ENCODE results near the gene OR2L13. TPM values are rescaled to one million over a fixed set of nuclear protein-coding genes. Genes with fewer than 3 reads are reported as not detected.

Gene OR2L13
- total and polyA plus RNA-seq, 2 donors (not counting 1 experiment from before 2014, with no cell fraction given) = 0.73 TPM; not detected in 1

DNA sequence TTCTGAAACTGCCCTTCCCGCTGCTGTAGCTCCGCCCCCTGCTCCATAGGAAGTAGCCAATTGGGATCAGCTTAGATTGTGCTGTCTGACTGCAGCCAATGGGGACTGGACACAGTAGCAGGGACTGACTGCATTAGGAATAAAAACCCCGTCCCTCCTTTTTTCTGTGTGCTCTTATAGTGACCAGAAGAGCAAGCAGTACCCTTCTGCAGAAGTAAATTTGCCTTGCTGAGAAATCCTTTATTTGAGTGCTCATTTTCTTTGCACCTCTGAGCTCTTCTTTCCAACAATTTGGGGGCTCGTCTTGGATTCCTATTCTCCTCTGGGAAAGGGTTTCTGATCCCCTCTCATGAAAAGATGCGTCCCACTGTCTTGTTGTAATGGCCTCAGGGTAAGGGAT lies 16.2 kb downstream of the OR2L13 start:
- H3K9me3 ChIP-seq (ENCODE audit: control extremely low read depth in 1 of 3, control insufficient read depth in 2 of 3, insufficient read depth in 1 of 3, low read length in 2 of 3) = peaks cover 1 to 23% (median 18%) of the 10 kb centered on the region in 3 donors
- no peak overlapping the region for H3K27ac Mint-ChIP-seq
- TF ChIP-seq, protein P1, sequence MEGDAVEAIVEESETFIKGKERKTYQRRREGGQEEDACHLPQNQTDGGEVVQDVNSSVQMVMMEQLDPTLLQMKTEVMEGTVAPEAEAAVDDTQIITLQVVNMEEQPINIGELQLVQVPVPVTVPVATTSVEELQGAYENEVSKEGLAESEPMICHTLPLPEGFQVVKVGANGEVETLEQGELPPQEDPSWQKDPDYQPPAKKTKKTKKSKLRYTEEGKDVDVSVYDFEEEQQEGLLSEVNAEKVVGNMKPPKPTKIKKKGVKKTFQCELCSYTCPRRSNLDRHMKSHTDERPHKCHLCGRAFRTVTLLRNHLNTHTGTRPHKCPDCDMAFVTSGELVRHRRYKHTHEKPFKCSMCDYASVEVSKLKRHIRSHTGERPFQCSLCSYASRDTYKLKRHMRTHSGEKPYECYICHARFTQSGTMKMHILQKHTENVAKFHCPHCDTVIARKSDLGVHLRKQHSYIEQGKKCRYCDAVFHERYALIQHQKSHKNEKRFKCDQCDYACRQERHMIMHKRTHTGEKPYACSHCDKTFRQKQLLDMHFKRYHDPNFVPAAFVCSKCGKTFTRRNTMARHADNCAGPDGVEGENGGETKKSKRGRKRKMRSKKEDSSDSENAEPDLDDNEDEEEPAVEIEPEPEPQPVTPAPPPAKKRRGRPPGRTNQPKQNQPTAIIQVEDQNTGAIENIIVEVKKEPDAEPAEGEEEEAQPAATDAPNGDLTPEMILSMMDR (IDR thresholded peaks at IDR 0.05) = no peak
- no peak for TF ChIP-seq EZH2 (IDR thresholded peaks at IDR 0.05; ENCODE audit: borderline replicate concordance, insufficient read depth, low read depth, low read length, poor library complexity, severe bottlenecking)
- no peak overlapping the region for H3K4me3 ChIP-seq (ENCODE audit: control extremely low read depth in 1 of 5, extremely low read depth in 1 of 5, insufficient read depth in 1 of 5, low read depth in 2 of 5, low read length in 4 of 5)
- intact Hi-C loops (cut with micrococcal nuclease) = no loop called here
- no peaks in the 10 kb centered on the region for H3K27me3 ChIP-seq (replicated peaks in 1 of 4; ENCODE audit: control extremely low read depth in 1 of 4, control insufficient read depth in 3 of 4, insufficient read depth in 4 of 4, low read length in 3 of 4)
- DNase-seq = no peak
- POLR2A ChIA-PET = no interaction called here
- WGBS (ENCODE audit: insufficient coverage) = 80% methylated on average over 4 of the region's 5 CpGs
- H3K9ac ChIP-seq (ENCODE audit: low read length) = no peak overlapping the region
- H3K9me3 Mint-ChIP-seq (ENCODE audit: insufficient read depth) = peaks cover 8% of the 10 kb centered on the region
- no peaks in the 10 kb centered on the region for H3K79me2 ChIP-seq (ENCODE audit: control insufficient read depth, insufficient read depth, low read length)
- ATAC-seq (ENCODE audit: low read depth) = no peak
- no peak overlapping the region for H3K4me2 ChIP-seq (replicated peaks; ENCODE audit: low read depth, low read length, poor library complexity, severe bottlenecking)
- H3K36me3 ChIP-seq (replicated peaks in 1 of 2; ENCODE audit: control extremely low read depth in 1 of 2, control insufficient read depth in 1 of 2, extremely low read depth in 1 of 2, insufficient read depth in 2 of 2, low read length in 1 of 2) = no peaks in the 10 kb centered on the region
- H3K4me1 Mint-ChIP-seq = no peaks in the 10 kb centered on the region
- CTCF ChIA-PET = no interaction called here
- H3K4me1 ChIP-seq (ENCODE audit: control insufficient read depth in 2 of 2, insufficient read depth in 2 of 2, low read length in 2 of 2) = no peaks in the 10 kb centered on the region
- no peak overlapping the region for H3K27ac ChIP-seq (ENCODE audit: low read length in 2 of 2)
- H2AFZ ChIP-seq (ENCODE audit: insufficient read depth, low read depth, low read length, poor library complexity, severe bottlenecking) = no peak overlapping the region
- no peaks in the 10 kb centered on the region for H3K27me3 Mint-ChIP-seq
- no peak overlapping the region for H3K4me3 Mint-ChIP-seq
- no peaks in the 10 kb centered on the region for H4K20me1 ChIP-seq (ENCODE audit: control insufficient read depth, insufficient read depth, low read length, poor library complexity, severe bottlenecking)

DNA sequence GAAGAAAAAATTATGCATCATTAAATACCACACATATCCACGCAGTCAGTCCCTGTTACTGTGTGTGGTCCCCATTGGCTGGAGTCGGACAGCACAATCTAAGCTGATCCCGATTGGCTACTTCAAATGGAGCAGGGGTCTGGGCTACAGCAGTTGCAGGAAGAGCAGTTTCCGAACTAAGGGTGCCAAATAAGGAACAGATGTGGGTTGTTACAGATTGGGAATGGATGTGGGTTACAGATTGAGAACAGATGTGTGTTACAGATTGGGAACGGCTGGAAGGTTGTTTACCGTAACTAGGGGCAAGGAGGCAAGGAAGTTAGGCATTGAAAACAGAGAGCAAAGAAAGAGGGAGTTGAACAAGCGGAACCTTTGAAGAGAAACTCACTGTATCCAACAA lies 19.9 kb downstream of the OR2L13 start:
- no peak overlapping the region for H3K27ac ChIP-seq (ENCODE audit: low read length in 2 of 2)
- 87% methylated on average over 6 of the region's 7 CpGs for WGBS (ENCODE audit: insufficient coverage)
- H3K4me3 Mint-ChIP-seq = no peak overlapping the region
- no peaks in the 10 kb centered on the region for H3K27me3 ChIP-seq (replicated peaks in 1 of 4; ENCODE audit: control extremely low read depth in 1 of 4, control insufficient read depth in 3 of 4, insufficient read depth in 4 of 4, low read length in 3 of 4)
- intact Hi-C loops (cut with micrococcal nuclease) = no loop called here
- no peak overlapping the region for H3K4me2 ChIP-seq (replicated peaks; ENCODE audit: low read depth, low read length, poor library complexity, severe bottlenecking)
- H3K4me3 ChIP-seq (ENCODE audit: control extremely low read depth in 1 of 5, extremely low read depth in 1 of 5, insufficient read depth in 1 of 5, low read depth in 2 of 5, low read length in 4 of 5) = no peak overlapping the region
- H3K36me3 ChIP-seq (replicated peaks in 1 of 2; ENCODE audit: control extremely low read depth in 1 of 2, control insufficient read depth in 1 of 2, extremely low read depth in 1 of 2, insufficient read depth in 2 of 2, low read length in 1 of 2) = no peaks in the 10 kb centered on the region
- CTCF ChIA-PET = no interaction called here
- H3K79me2 ChIP-seq (ENCODE audit: control insufficient read depth, insufficient read depth, low read length) = no peaks in the 10 kb centered on the region
- no peak overlapping the region for H2AFZ ChIP-seq (ENCODE audit: insufficient read depth, low read depth, low read length, poor library complexity, severe bottlenecking)
- DNase-seq = no peak
- H3K9me3 ChIP-seq (ENCODE audit: control extremely low read depth in 1 of 3, control insufficient read depth in 2 of 3, insufficient read depth in 1 of 3, low read length in 2 of 3) = peaks cover 0 to 23% (median 18%) of the 10 kb centered on the region in 3 donors
- H3K9me3 Mint-ChIP-seq (ENCODE audit: insufficient read depth) = peaks cover 8% of the 10 kb centered on the region
- H3K27me3 Mint-ChIP-seq = no peaks in the 10 kb centered on the region
- H3K9ac ChIP-seq (ENCODE audit: low read length) = no peak overlapping the region
- POLR2A ChIA-PET = no interaction called here
- H3K4me1 Mint-ChIP-seq = no peaks in the 10 kb centered on the region
- H4K20me1 ChIP-seq (ENCODE audit: control insufficient read depth, insufficient read depth, low read length, poor library complexity, severe bottlenecking) = no peaks in the 10 kb centered on the region
- TF ChIP-seq, protein P1 (IDR thresholded peaks at IDR 0.05) = no peak
- no peak for TF ChIP-seq EZH2 (IDR thresholded peaks at IDR 0.05; ENCODE audit: borderline replicate concordance, insufficient read depth, low read depth, low read length, poor library complexity, severe bottlenecking)
- no peaks in the 10 kb centered on the region for H3K4me1 ChIP-seq (ENCODE audit: control insufficient read depth in 2 of 2, insufficient read depth in 2 of 2, low read length in 2 of 2)
- H3K27ac Mint-ChIP-seq = no peak overlapping the region
- no peak for ATAC-seq (ENCODE audit: low read depth)

Measured in B cell (primary cell).